MM.1S (cell line): ENCODE measurements around the gene DHFR.

ENCODE experiments used
- DNase-seq: peaks from one replicate; pipeline ENCODE4 v3.0.0-alpha.2; 2015
- H2AFZ ChIP-seq: fragments of 300-600 bp; sonication (generic); 2 replicates; pipeline ENCODE4 v1.6.0; 2016; ENCODE audit warnings: antibody characterized with exemption, low read length
- H3F3A ChIP-seq: fragments of 300-600 bp; sonication (generic); 2 replicates; pipeline ENCODE4 v1.6.1; 2016; ENCODE audit warnings: mild to moderate bottlenecking, antibody characterized with exemption, low read length, moderate library complexity, mixed read lengths; ENCODE audit not compliant: insufficient read depth
- H3K27ac ChIP-seq: fragments of 300-600 bp; sonication (generic); 2 replicates; pipeline ENCODE4 v1.5.1; 2016; ENCODE audit warnings: mild to moderate bottlenecking, low read length
- H3K27me3 ChIP-seq: fragments of 300-600 bp; sonication (generic); replicated peaks from 2 replicates; pipeline ENCODE4 v1.6.0; 2016; ENCODE audit warnings: low read length; ENCODE audit not compliant: insufficient read depth
- H3K36me3 ChIP-seq: fragments of 300-600 bp; sonication (generic); replicated peaks from 2 replicates; pipeline ENCODE4 v1.6.1; 2016; ENCODE audit warnings: mild to moderate bottlenecking, low read length, mixed read lengths; ENCODE audit not compliant: insufficient read depth
- H3K4me1 ChIP-seq: fragments of 300-600 bp; sonication (generic); 2 replicates; pipeline ENCODE4 v1.6.1; 2016; ENCODE audit warnings: low read length, mixed read lengths
- H3K4me2 ChIP-seq: fragments of 300-600 bp; sonication (generic); 2 replicates; pipeline ENCODE4 v1.6.0; 2016; ENCODE audit warnings: low read depth, low read length
- H3K4me3 ChIP-seq: fragments of 300-600 bp; sonication (generic); 2 replicates; pipeline ENCODE4 v1.5.1; 2016; ENCODE audit warnings: low read length, mixed read lengths
- H3K79me2 ChIP-seq: fragments of 300-600 bp; sonication (generic); 2 replicates; pipeline ENCODE4 v1.6.1; 2016; ENCODE audit warnings: mixed run types, low read length, mixed read lengths
- H3K9ac ChIP-seq: fragments of 300-600 bp; sonication (generic); 2 replicates; pipeline ENCODE4 v1.6.1; 2016; ENCODE audit warnings: low read length, mixed read lengths
- H3K9me2 ChIP-seq: fragments of 300-600 bp; sonication (generic); replicated peaks from 2 replicates; pipeline ENCODE4 v1.6.1; 2016; ENCODE audit warnings: mild to moderate bottlenecking, low read length, mixed read lengths; ENCODE audit not compliant: insufficient read depth
- H3K9me3 ChIP-seq: fragments of 300-600 bp; sonication (generic); replicated peaks from 2 replicates; pipeline ENCODE4 v1.6.1; 2016; ENCODE audit warnings: mild to moderate bottlenecking, low read length, mixed read lengths; ENCODE audit not compliant: insufficient read depth
- H4K20me1 ChIP-seq: fragments of 300-600 bp; sonication (generic); 2 replicates; pipeline ENCODE4 v1.6.1; 2016; ENCODE audit warnings: mild to moderate bottlenecking, low read length, moderate library complexity, mixed read lengths; ENCODE audit not compliant: insufficient read depth
- CTCF ChIP-seq: fragments of 300-600 bp; sonication (generic); IDR thresholded peaks from 2 replicates; pipeline ENCODE4 v1.5.1; 2016; ENCODE audit warnings: antibody characterized with exemption, low read length, mixed read lengths
- EZH2 ChIP-seq: fragments of 300-600 bp; sonication (generic); optimal IDR thresholded peaks from 2 replicates; pipeline ENCODE3; 2017; ENCODE audit warnings: low read depth, mild to moderate bottlenecking, antibody characterized with exemption, low read length, mixed read lengths
- EZH2phosphoT487 ChIP-seq: fragments of 300-600 bp; sonication (generic); IDR thresholded peaks from 2 replicates; pipeline ENCODE4 v1.6.1; 2018; ENCODE audit warnings: antibody characterized with exemption, low read length

DHFR gene

GRCh38 chr5:80656425-80656824 is 1.6 kb upstream of the DHFR start:
- H3K9me3 ChIP-seq = no peaks in the 10 kb centered on the region
- H3K4me3 ChIP-seq = no peak overlapping the region
- peaks cover 7% of the 10 kb centered on the region; the same call in 1 of the 2 replicates for H3K4me1 ChIP-seq
- no peaks in the 10 kb centered on the region; the same call in 1 of the 2 replicates for H3K36me3 ChIP-seq
- 0 out of 2 replicates have a peak overlapping the region, but pooled peaks have one; percentile 63 for H3K9ac ChIP-seq
- DNase-seq = no peak
- peaks cover 37% of the 10 kb centered on the region for H3K79me2 ChIP-seq
- H4K20me1 ChIP-seq = no peaks in the 10 kb centered on the region
- peak overlapping the region; percentile 80; the same call in 1 of the 2 replicates for H3K4me2 ChIP-seq
- no peak overlapping the region for H3K27ac ChIP-seq
- TF ChIP-seq CTCF = 0 out of 2 replicates have a peak, but pooled peaks have one; percentile 10
- TF ChIP-seq EZH2phosphoT487 = no peak
- no peaks in the 10 kb centered on the region for H3K9me2 ChIP-seq
- no peaks in the 10 kb centered on the region for H3K27me3 ChIP-seq
- H2AFZ ChIP-seq = no peak overlapping the region
- peaks cover 13% of the 10 kb centered on the region for H3F3A ChIP-seq

- Histone ChIP-seq H3K9ac (peak overlapping the region; percentile 63), H3K79me2 (peaks cover 34% of the 10 kb centered on the region), H2AFZ (peak overlapping the region; percentile 40), H3K9me3 (no peaks in the 10 kb centered on the region), H3K36me3 (no peaks in the 10 kb centered on the region; the same call in 1 of the 2 replicates), H4K20me1 (no peaks in the 10 kb centered on the region), H3K27ac (peak overlapping the region; percentile 88), H3K27me3 (no peaks in the 10 kb centered on the region), H3K4me2 (peak overlapping the region; percentile 80), H3K9me2 (no peaks in the 10 kb centered on the region), H3K4me3 (peak overlapping the region; percentile 62), H3K4me1 (peaks cover 7% of the 10 kb centered on the region; the same call in 1 of the 2 replicates), H3F3A (peaks cover 13% of the 10 kb centered on the region)
- no peak for TF ChIP-seq EZH2phosphoT487
- no peak for TF ChIP-seq EZH2
- TF ChIP-seq CTCF = no peak
- DNase-seq = peak; percentile 31
These were observed 520 bp upstream of the DHFR start for GRCh38 chr5:80655231-80655774.

GRCh38 chr5:80654054-80654390 is 761 bp downstream of the DHFR start:
- H3K27ac ChIP-seq = peak overlapping the region; percentile 53
- peak overlapping the region; percentile 92 for H3K4me3 ChIP-seq
- H3K4me2 ChIP-seq = peak overlapping the region; percentile 89
- no peaks in the 10 kb centered on the region for H3K9me2 ChIP-seq
- H3K27me3 ChIP-seq = no peaks in the 10 kb centered on the region
- H3K36me3 ChIP-seq = no peaks in the 10 kb centered on the region; the same call in 1 of the 2 replicates
- peaks cover 13% of the 10 kb centered on the region for H3F3A ChIP-seq
- H3K9me3 ChIP-seq = no peaks in the 10 kb centered on the region
- no peak for TF ChIP-seq EZH2phosphoT487
- no peak for TF ChIP-seq CTCF
- TF ChIP-seq EZH2 = no peak
- H3K79me2 ChIP-seq = peaks cover 34% of the 10 kb centered on the region
- peak overlapping the region; percentile 83 for H3K9ac ChIP-seq
- peaks cover 7% of the 10 kb centered on the region; the same call in 1 of the 2 replicates for H3K4me1 ChIP-seq
- peak; percentile 43 for DNase-seq
- peak overlapping the region; percentile 22; the same call in 1 of the 2 replicates for H2AFZ ChIP-seq
- H4K20me1 ChIP-seq = no peaks in the 10 kb centered on the region
